Uterus (tissue), 2 donors: ENCODE data around the gene CTAGE1.

Experiments used
- POLR2A ChIP-seq, 2 donors: fragments of 450-650 bp; IDR thresholded peaks; one replicate each; pipeline ENCODE4 v1.6.1; 2016; ENCODE audit warnings: antibody characterized with exemption in 2 of 2, mild to moderate bottlenecking in 1 of 2, moderate library complexity in 1 of 2
- TF ChIP-seq, protein P1 (sequence below), 4 experiments: fragments of 200-600 bp in 2 of 4; fragments of 450-650 bp in 2 of 4; sonication (generic) in 2 of 4; IDR thresholded peaks; one replicate each; pipeline ENCODE4 v1.5.1; 2016 to 2019; ENCODE audit warnings: antibody characterized with exemption in 4 of 4, mild to moderate bottlenecking in 2 of 4, moderate library complexity in 1 of 4

- TF ChIP-seq, protein P1, sequence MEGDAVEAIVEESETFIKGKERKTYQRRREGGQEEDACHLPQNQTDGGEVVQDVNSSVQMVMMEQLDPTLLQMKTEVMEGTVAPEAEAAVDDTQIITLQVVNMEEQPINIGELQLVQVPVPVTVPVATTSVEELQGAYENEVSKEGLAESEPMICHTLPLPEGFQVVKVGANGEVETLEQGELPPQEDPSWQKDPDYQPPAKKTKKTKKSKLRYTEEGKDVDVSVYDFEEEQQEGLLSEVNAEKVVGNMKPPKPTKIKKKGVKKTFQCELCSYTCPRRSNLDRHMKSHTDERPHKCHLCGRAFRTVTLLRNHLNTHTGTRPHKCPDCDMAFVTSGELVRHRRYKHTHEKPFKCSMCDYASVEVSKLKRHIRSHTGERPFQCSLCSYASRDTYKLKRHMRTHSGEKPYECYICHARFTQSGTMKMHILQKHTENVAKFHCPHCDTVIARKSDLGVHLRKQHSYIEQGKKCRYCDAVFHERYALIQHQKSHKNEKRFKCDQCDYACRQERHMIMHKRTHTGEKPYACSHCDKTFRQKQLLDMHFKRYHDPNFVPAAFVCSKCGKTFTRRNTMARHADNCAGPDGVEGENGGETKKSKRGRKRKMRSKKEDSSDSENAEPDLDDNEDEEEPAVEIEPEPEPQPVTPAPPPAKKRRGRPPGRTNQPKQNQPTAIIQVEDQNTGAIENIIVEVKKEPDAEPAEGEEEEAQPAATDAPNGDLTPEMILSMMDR (IDR thresholded peaks at IDR 0.05) = no peak
- TF ChIP-seq POLR2A (IDR thresholded peaks at IDR 0.05) = no peak
These were observed 23.9 kb upstream of the CTAGE1 start for GRCh38 chr18:22441638-22442037.
